Embryonic facial prominence (tissue), 1 donor: ENCODE measurements around the gene CCDC148.

Experiments used
- DNase-seq: peaks from one replicate; pipeline ENCODE4 v3.0.0-alpha.2; 2016; ENCODE audit errors: extremely low spot score

Gene CCDC148

DNA sequence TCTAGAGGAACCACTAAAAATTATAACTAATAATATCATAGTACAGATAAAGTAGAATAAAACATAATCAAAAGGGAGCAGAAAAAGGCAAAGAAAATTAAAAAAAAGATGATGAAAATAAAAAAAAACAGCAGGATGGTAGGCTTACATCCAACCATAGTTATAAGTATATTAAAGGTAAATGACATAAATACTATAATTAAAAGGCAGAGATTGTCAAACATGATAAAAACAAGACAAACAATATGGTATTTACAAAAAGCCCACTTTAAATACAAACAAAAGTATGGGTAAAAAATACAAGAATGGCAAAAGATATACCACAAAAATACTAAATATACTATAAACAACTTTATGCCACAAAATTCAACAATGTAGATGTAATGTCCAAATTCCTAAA, 24.4 kb downstream of the CCDC148 start:
- no peak for DNase-seq

DNA sequence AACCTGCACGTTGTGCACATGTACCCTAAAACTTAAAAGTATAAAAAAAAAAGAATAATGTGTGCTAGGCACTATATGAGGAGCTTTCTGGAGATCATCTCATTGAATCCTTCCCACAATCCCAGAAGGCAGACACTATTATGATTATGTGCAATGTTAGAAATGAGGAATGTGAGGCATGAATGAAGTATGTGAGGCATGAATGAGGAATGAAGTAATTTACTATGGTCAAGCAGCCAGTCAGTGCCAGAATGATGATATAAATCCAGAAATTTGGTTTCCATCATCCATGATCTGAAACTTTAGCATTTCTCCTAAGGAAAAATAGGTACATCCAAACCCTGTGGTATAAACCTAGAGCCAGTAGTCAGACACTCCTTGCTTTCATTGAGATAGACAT, 42.0 kb downstream of the CCDC148 start:
- no peak for DNase-seq

DNA sequence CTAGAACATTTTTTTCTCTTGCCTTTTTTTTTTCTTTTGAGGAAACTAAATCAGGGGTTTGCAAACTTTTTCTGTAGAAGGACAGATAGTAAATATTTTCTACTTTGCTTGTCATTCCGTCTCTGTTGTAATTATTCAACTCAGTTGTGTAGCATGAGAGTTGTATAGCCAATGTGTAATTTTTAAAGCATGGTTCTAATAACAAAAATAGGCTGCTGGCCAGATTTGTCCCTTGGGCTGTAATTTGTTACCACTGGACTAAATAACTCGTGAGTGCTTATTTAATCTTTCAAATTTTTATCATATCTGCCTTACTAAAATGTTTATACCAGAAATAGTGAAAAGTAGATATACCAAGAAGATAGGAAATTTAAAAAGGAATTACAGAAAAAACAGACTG, 43.0 kb downstream of the CCDC148 start:
- no peak for DNase-seq

DNA sequence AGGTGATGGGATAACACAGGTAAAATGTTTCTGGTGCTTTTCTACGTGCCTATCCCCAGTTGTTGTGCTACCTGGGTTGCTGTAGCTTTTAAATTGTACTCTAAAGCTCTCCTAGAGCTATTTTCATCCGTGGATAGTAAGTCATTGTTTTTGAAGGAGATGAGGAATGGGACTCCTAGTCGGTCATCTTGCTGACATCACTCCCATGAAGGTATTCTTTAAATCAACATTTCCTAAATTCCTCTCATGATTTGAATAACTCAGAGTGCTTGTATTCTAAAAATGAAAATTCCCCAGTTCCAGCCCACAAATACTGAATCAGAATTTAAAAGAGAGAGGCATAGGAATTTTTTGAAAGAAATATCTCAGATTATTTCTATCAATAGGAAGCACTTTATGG, 44.3 kb downstream of the CCDC148 start:
- DNase-seq, result no peak

DNA sequence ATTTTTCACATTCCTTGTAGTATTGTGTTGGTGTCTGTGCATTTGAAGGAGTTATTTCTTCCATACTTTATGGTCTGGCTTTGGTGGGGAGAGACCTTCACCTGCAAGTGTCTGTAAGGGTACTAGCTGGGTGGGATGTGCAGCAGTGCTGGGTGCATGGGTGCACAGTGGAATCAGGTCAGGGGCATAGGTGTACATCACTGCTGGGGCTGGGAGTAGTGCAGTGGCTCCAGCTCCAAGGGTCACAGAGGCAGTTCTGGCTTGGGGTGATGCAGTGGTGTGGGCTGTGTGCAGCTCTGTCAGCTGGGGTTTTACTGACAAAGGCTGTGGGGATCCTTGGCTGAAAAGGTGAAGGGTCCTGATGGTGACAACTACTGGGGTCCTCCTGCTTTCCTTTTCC, 44.8 kb downstream of the CCDC148 start:
- DNase-seq, result no peak

DNA sequence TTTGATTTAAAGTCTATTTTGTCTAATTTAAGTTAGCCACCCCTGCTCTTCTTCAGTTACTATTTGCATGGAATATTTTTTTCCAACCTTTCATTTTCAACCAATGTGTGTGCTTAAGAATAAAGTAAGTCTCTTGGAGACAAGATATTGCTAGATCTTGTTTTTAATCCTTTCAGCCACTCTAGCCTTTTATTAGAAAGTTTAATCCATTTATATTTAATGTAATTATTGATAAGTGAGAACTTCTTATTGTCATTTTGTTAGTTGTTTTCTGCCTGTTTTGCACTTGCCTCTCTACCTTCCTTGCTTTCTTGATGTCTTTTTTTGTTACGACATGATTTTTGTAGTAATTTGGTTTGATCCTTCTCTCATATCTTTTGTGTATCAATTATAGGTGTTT, 46.4 kb downstream of the CCDC148 start:
- no peak for DNase-seq

DNA sequence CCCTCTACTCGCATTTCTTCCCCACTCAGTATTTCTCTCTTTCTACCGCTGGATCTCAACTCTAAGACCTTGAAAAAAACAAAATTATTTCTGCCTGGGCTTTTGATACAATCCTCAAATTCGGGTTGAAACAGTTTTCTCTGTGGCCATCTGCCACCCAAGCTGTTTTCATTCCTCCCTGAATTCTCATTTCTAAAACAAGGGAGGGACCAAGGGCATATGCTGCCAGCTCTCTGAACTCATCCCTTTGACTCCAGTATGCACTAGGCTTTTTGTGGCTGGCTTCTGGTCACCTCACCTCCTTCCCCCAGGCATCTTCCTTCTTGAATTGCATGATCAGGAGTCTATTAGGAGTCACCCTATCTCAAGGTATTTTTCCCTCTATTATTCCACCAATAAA, 49.5 kb downstream of the CCDC148 start:
- DNase-seq, result no peak

DNA sequence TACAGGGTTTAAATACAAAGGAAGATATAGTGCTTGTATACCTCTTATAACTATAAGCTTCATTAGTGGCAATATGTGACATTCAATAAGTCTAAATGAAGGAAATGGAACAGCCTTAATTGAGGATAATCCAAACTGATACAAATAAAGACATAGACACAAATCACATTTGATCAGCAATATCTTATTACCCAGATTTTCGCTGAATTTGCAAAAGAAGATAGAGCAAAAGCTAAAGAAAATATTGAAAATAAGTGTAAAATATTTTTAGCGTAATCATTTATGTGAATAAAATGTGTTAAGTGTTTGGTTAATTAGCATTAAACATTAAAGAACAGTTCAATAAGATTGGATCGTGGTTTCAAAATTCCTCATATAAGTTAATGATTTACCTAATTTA, 51.2 kb downstream of the CCDC148 start:
- DNase-seq, result no peak

DNA sequence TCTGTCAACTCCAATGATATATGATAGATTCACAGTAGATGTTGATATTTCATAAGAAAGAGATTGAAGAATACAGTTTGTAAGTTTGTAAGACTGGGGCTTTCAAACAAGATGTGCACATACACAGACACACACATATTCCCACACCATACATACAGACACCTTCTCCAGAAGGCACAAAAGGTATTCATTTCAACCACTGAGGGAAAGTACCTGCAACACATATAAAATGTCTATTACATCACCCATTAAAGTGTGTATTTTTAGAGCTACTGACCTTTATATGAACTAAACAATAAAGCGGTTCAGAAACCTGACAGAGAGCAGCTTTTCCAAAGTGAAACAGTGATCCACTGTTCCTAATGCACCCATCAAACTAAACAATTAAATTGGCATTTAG, 53.3 kb downstream of the CCDC148 start:
- DNase-seq, result no peak

DNA sequence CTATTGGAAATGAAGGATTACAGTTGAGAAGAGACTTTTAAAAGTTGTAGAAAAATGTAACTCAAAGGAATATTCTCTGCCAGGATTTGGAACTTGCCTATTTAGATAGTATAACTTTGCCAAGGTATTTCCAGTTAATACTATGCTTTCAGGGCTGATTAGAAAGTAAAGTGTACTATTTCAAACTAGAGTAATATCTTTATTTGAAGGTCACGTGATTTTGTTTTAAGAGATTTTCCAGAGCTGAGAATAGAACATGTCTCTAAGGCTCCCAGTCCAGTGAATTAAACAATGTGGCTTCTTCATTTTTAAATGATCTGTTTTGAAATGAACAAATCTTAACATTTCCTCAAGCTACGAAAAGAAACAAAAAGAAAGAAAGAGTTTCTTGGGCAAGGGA, 53.9 kb downstream of the CCDC148 start:
- no peak for DNase-seq

DNA sequence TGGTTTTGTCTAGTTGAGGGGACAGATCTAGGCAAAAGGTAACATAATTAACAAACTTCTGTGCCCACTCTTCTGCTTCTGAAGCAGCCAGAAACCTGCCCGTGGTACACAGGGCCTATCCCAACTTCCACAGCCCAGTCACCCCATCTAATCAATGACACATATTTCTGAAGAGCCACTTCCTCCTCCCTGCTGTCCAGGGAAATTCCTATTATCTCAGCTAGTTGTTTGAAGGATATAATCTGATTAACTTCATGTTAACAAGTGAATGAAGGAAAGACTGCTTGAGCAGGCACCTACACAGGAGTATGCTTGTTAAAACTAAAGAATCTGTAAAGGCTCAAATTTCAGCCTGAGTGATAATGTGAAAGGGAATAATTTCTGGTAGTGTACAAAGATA, 61.4 kb downstream of the CCDC148 start:
- no peak for DNase-seq

DNA sequence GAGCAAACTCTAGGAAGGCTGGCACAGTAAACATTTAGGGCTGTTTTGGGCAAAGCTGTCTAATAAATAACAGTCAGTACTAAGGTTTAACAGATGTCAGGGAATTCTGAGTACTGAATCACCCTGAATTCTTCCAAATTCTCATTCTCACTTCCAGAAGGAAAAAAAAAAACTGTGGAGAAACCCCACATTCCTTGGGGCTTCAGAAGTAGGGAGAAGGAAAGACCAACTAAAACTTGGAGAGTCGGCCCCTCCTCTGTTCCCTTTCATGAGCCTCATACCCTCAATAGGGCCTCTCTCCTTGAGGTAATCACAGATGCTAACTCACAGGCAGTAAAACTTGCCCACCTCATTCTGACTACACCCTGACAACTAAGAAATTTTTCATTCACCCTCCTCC, 62.1 kb downstream of the CCDC148 start:
- DNase-seq, result no peak

DNA sequence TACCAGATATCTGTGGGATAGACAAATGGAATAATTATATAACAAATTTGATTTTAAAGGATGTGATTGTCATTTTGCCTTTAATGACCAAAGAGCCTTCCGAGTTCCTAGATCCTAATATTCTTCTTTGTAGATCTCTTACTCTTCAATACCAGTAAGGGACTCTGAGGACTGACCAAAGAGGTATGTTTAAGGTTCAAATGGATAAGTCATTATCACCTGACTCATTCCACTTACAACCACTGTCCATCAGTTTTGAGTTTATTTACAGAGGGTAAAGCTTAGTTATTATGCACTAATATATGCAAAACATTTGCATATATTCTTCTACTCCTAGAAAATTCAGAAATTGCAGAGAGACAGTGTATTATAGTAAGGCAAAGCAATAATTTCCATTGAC, 62.7 kb downstream of the CCDC148 start:
- DNase-seq, result no peak

DNA sequence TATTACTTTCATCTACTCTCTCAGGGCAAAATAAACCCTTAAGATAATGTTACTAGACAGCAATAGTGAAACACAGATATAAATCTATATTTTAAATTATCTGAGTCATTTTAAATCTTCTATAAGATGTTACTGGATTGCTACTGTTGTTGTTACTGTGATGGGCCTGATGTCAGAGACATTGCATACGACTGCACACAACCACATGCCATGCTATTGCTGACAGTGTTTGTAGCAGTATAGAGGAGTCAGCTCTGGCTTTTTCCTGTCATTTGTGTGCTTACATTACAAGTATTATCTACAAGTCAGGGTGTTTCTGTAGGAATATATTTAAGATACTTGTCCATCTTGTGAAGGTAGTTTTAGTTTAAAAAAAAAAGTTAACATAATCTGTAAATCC, 63.9 kb downstream of the CCDC148 start:
- DNase-seq, result no peak

DNA sequence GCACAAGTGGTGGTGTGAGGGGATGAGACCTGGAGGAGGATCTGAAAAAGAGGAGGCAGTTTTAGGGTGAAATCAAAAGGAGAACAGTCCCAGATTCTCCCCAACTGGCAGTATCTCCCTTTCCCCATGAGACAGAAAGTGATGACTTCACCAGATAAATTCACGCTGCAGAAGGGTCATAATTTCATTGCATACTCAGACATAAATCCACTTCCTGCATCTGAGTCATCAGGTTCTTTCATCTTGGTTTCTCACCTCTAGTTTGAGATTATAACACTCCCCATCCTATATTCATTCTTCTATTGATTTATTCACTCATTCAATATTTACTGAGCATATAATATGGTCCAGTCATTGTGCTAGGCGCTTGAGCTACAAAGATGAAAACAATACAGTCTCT, 64.7 kb downstream of the CCDC148 start:
- DNase-seq, result no peak

DNA sequence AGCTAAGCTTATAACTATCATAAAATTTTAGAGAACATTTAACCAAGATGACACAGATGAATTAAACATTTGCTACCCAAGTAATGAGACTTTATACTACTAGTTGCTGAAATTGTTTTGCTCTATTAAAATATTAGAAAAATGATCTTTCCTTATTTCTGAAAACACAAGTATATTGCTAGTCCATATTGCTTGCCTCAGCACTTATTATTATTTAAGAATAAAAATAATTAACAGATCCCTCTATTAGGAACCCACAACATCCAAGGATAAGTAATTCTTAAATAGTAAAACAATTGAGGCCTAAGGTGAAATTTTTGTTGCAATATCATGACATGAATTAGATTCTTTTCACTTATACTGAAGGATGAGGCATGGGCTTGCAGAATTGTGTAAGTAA, 65.2 kb downstream of the CCDC148 start:
- no peak for DNase-seq

DNA sequence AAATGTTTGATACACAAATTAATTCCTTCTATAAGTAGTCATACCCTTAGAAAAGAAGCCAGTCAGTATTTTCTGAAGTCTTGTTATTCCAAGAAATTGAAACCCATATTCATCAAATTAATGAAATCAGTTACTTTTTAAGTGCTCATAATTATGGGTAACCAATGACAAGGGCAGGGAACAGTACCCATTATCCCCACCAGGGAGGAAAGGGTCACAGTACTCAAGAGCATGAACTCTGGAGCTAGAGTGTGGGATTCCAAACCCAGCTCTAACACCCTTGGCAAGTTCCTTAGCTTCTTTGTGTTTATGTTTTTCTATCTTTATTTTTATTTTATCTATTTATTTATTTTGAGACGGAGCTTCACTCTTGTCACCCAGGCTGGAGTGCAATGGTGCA, 68.4 kb downstream of the CCDC148 start:
- no peak for DNase-seq

DNA sequence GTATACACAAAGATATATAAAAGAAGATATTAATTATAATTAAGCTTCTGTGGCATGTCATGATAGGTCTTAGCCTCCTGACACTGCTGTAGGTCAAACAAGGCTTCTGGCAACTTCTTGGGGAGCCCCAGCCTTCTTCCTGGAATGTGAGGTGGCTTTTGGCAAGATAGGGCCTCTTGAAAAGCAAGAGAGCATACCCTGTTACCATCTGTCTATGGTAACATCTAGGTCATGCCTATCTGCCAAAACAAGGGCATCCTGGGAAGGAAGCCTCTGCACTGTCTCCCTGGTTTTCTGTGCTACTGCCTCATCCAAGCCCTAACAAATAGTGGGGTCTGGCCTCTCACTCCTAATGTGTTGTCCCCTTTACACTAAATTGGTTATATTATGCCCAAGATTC, 70.9 kb downstream of the CCDC148 start:
- no peak for DNase-seq

DNA sequence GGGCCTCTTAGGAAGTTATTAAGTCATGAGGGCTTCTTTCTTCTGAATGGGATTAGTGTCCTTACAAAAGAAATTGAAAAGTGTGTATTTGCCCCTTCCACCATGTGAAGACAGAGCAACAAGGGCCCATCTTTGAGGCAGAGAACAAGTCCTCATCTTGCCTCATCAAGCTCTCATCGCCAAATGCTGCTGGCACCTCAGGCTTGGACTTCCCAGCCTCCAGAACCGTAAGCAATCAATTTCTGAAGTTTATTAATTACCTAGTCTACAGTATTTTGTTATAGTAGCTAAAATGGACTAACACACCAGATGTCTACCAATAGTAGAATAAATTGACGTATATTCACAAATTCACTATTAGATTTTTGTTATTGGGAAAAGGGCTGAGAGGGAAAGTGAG, 74.6 kb downstream of the CCDC148 start:
- DNase-seq, result no peak

DNA sequence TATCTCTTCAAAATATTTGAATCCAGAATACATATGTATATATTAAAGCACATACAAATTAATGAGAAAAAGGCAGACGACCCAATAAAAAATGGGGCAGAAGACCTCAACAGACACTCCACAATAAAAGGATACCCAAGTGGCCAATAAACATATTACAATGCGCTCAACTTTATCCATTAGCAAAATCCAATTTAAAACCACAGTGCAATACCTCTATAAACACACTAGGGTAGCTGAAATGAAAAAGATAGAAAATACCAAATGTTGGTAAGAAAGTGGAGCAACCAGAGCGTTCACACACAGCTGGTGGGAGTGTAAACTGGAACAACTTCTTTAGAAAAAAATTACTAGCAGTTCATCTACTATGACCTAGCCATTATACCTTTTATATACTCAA, 75.3 kb downstream of the CCDC148 start:
- no peak for DNase-seq

DNA sequence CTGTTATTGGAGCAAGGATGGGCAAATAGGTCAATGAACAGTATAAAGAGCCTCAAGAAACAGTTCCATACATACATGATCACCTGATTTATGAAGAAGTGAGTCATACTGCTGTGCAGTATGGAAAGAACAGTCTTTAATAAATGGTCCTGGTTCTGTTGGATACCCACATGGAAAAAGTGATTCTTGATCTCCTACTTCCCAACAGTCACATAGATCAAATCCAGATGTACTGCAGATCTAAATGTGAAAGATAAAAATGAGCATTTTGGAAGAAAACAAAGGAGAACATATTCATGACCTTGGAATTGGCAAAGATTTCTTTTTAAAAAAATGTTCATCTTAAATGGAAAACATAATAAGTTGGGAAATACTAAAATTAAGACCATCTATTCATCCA, 75.8 kb downstream of the CCDC148 start:
- DNase-seq, result no peak

DNA sequence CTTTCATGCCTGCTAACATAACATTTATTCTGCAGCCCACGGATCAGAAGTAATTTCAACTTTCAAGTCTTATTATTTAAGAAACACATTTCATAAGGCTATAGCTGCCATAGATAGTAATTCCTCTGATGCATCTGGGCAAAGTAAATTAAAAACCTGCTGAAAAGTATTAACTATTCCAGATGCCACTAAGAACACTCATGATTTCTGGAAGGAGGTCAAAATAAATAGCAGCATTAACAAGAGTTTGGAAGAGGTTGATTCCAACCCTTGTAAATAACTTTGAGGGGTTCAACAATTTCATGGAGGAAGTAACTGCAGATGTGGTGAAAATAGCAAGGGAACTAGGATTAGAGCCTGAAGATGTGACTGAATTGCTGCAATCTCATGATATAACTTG, 77.6 kb downstream of the CCDC148 start:
- no peak for DNase-seq

DNA sequence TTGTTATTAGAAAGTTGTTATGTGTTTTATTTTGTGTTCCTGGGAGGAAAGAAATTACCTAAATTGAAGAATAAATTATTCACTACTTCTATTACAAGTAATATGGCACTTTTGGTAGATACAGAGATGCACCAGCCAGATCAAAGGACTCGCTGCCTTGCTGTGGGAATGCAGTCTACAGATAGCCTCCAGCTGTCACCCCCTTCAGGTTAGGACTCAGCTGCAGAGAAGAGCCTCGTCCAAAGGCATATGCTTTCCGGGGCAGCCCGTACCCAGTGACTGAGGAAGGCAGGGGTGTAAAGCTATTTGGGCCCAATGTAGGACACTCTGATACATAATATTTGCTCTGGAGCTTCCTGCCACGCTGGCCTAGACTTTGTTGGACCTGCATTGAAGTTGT, 90.2 kb downstream of the CCDC148 start:
- DNase-seq, result no peak

DNA sequence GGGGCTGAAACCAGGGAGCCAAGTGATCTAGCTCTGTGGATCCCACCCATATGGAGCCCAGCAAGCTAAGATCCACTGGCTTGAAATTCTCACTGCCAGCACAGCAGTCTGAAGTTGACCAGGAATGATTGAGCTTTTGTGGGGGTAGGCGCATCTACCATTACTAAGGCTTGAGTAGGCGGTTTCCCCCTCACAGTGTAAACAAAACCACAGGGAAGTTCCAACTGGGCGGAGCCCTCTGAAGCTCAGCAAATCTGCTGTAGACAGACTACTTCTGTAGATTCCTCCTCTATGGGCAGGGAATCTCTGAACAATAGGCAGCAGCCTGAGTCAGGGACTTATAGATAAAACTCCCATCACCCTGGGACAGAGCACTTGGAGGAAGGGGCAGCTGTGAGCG, 96.7 kb downstream of the CCDC148 start:
- DNase-seq, result no peak

DNA sequence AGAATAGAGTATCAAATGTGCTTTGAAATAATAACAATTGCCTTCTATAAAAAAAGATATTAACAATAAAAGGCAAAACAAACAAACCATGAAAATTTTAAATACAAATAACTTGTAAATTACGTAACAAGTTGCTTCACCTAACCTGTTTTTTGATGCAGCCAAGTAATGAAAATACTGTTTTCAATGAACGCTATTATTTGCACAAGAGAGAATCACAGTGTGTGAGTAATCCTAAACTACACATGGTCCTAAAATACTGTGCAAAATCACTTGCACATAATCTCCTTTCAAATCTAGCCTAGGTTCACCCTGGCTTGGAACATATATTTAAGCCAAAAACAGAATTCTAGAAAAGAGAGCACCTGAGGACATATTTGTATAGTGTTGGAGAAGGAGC, 98.9 kb downstream of the CCDC148 start:
- no peak for DNase-seq
